Hematopoietic multipotent progenitor cell treated with erythropoietin and hydrocortisone succinate and interleukin-3 and kit ligand, for 4 days (in vitro differentiated cells): ENCODE results near the gene USP48.

Experiments
- DNase-seq: peaks from one replicate; pipeline ENCODE4 v3.0.0-alpha.2; 2015

Gene USP48

DNA sequence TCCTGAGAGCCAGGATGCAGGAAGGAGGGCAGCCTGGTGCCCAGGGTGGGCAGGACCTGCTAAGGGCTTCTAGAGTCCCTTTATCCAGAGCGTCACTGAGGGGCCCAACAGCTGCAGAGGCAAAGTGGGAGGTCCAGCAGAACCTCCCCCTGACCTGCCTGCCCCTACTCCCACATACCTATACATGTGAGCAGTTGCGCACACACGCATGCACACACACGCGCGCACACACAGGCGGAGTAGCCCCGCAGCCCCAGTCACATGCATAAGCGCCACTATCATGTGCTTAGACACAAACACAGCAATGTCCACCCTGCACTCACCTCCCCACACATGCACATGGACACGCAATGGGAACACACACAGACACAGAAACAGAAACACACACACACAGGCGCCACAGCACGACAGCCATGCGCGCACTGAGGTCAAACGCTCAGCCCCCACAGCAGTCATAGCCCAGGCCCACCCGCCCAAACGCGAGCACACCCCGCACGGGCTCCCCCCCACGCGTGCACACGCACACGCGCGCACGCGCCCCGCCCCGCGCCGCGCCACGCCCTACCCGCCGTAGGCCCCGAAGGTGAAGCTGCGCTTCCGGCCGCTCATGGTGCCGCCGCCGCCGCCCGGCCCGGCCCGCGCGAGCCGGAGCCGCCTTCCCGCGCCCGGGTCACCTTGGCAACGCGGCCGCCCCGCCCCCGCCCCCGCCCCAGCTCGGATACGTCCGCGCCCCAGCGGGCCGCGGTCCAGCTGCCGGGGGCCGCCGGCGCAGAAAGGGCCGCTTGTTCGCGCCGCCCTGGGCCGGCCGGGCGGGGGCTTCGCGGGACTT, 131.5 kb downstream of the USP48 start:
- DNase-seq, result peak; percentile 73

DNA sequence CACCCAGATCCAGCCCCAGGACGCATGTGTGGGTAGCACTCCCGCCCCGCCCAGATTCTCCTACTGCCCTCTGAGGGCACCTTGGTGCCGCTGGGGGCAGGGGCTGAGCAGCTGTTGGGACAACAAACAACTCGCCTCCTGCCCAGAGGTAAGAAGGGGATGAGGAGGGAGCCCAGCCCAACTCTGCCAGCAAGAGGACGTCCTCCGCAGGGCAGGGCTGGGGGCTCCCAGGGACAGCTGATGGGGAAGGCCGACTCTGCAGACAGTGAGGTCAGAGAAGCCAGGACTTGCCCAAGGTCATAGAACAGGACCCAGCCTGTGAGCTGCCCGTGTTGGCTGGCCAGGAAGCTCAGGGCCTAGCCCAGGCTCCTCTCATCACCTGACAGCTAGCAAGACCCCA, 132.5 kb downstream of the USP48 start:
- DNase-seq, result no peak

DNA sequence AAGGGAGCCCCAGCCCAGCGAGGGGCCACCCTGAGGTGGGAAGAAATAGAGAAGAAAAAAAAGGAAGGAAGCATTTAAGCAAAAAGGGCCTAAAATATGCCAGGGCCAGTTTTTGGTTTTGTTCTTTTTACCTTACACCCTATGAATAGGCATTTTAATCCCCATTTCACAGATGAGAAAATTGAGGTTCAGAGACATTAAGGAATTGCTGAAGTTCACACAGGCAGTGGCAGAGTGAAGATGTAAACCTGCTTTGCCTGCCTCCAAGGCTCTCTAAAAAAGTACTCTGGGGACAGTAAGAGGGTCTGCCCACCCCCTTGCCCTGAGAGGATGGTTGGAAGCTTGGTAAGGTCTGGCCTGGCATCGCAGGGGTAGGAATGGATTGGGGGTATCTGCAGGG, 133.6 kb downstream of the USP48 start:
- DNase-seq, result no peak

DNA sequence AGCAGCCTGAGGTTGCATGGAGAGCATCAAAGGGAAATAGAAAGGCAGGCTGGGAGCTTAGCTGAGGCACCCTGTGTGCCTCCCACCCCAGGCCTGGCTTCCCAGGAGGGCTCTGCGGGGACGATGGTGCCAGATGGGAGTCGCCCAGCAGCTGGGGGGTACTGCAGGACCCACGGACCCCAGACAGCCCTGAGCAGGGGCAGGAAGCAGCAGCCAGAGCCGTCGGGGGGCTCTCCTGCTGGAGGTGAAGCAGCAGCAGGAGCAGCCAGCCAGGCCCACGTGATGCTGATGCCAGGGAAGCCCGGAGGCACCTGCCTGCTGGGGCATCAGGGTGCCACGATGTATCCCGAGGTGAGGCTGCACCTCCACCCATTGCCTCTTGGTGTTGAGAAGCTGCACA, 134.2 kb downstream of the USP48 start:
- DNase-seq, result no peak

DNA sequence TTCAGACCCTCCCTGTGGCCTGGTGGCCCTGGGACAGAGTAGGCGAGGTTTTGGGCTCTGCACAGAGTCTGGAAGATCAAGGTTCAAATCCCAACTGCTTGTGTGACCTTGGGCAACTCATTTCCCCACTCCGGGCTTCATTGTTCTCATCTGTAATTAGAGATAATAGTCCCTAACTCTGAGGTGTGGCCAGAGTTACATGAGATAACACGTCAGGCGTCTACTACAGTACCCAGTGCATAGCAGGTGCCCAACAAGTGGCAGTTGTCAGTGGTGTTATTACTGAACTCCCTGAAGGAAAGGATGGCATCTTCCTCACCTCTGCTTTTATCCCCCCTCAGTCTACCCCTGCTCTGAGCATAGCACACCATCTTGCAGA, 134.6 kb downstream of the USP48 start:
- DNase-seq, result peak; percentile 64

DNA sequence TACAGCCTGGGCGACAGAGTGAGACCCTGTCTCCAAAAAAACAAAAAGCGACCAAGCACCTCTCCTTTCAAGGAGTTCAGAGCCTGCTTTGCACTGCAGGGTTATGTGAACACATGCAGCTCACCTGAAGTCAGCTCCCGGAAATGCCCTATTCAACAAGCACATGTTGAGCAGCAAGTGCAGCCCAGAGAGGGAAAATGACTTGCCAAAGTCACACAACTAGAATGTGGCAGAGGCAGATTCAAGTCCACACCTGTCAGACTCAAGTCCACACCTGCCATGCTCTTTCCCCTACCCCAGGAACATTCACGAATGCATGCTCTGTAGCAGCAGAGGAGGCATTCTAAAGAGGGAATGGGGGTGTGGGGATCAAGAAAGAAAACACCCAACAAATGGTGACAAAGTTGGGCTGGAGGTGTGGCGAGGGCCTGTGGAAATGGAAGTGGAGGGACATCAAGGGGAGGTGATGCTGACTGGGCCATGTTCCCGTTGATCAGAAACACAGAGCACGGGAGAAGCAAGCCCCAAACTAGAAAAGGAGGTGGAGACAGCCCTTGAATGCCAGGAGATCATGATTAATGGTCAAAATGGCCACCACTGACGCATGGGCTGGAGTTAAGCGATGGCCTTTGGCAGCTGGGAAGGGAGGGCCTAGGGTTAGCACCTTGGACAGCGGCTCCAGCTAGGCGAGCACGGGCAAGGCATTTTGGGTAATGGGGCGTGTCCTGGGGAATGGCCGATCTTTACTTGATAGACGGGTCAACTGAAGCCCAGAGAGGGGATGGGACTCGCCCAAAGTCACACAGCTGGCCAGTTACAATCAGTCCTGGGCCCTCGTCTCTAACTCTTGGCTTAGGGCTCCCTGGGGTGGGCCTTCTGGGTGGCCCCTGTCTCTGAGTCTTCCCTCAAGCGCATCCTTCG, 135.3 kb downstream of the USP48 start:
- DNase-seq, result peak; percentile 93

DNA sequence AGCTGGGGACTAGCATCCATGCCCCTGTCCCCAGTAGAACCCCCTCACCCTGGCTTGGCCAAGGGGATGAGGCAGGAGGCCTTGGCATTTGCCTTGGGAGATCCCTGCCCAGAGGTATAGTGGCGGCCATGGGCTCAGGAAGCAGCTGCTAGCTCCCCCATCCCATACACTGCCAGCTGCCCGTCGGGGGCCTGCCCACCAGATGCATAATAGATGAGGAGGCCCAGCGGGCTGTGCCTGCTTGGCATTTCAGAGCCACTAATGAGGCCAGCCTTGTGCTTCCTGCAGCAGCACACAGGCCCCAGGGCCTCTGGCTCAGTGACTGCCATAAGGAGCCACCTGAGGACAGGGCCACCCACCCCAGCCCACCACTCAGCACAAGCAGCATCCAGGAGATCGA, 137.4 kb downstream of the USP48 start:
- DNase-seq, result no peak

DNA sequence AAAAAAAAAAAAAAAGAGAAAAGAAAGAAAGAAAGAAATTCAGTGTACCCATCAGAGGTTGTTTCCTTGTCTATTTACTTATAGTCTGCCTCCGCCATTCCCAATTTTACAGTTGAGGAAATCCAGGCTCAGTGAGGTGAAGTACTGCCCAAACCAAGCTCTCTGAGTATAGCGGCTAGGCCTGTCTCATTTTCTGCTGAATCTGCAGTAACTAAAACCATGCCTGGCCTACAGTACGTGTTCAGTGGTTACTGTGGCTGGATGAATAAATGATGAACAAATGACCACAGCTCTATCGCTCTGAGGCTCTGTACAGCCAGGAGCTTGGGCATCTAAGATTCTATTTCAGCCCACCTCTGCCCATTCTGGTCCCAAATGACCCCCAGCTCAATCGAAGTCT, 138.0 kb downstream of the USP48 start:
- DNase-seq, result no peak

DNA sequence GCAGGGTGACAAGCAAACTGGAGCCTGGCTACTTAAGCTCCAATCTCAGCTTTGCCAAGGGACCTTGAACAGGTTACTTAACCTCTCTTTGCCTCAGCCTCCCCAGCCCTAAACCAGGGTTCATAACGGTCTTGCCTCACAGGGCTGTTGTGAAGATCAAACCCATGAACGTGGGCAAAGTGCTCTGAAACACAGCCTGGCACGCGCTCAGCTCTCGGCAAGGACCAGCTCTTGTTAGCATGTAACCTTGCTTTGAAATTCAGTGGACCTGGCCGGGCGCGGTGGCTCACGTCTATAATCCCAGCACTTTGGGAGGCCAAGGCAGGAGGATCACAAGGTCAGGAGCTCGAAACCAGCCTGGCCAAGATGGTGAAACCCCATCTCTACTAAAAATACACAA, 138.6 kb downstream of the USP48 start:
- DNase-seq, result no peak

DNA sequence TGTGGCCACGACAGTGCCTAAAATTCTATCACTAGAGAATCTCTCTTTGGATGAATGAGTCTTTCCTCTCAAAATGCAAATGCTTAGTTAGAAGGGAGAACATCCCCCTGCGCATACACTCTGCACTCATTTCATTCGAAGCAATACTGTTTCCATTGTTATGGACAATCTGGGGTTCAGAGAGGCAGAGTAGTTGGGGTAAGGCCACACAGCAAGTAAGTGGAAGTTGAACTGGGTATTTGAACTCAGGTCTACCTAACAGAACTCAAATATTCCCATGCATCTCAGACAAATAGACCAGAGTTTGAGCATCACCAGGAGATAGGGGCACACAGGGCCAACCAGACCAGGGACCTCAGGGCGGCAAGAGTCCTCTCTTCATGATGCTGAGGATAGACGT, 139.3 kb downstream of the USP48 start:
- DNase-seq, result no peak

DNA sequence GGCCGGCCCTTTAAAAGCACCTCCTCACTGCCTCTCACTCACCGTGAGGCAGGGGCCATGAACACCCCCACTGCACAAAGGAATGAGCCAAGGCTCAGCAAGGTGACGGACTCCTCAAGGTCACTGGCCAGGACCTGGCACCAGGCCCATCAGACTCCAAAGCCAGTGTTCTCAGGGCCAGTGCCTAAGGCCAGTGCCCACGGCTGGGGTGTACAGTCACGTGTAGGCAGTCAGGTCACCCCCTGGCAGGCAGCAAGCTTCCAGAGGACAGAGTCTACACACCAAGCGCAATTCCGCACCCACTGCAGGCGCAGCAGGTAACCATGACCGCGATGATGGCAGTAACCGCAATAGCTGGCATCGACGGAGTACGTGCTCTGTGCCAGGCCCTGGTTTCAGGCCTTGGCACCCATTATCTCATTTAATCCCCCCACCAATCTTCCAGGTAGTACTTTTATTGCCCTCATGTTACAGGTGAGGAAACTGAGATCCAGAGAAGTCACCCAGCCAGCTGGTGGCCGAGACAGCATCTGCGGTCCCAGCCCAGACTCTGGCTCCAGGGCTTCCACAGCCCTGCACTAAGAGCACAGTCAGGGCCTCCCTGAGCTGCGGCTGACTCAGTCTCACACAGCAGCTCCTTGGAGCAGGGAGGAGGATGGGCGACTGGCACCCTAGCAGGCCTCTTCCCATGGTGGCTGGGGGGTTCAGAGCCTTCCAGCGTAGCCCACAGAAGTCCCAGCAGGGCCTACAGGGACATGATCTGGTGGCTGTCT, 140.8 kb downstream of the USP48 start:
- no peak for DNase-seq

DNA sequence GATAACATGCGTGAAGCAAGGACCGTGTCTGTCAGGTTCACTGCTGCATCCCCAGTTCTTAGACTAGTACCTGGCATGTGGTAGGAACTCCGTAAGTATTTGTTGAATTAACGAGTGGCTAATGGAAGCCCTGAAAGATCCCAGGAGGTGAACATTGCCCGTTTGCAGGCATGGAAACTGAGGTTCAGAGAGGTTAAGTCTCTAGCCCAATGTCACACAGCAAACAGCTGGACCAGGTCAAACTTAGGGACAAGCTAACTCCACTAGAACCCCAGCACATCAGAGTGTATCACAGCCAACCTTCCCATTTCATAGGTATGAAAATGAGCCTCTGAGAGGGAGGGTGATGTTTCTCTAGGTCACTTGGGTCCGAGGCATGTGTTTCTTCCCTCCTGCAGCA, 141.4 kb downstream of the USP48 start:
- no peak for DNase-seq

DNA sequence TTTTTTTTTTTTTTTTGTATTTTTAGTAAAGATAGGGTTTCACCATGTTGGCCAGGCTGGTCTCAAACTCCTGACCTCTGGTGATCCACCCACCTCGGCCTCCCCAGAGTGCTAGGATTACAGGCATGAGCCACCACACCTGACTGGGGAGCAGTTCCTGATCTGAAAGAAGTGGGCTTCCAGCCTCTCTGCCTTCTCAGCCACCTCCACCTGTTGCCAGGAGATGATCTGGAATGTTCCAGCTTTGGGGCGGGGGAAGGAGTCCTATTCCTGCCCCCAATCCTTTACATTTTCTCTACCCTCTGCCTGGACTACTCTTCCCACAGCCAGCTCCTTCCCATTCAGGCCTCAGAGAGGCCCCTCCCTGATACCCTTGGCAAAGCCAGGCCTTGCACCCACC, 141.9 kb downstream of the USP48 start:
- no peak for DNase-seq

DNA sequence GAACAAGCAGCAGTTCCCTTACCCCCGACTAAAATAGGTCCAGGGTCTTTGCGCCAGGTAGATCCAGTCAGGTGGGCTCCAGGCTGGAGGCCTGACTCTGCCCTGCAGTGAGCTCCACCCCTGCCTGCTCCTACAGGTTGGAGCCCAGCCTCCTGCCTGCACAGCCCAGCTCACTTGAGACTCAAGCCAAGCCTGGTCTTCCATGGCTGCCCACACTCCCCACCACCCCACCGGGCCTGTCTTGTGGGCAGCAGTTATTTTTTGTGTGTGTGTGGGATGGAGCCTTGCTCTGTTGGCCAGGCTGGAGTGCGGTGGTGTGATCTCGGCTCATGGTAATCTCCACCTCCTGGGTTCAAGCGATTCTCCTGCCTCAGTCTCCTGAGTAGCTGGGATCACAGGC, 142.3 kb downstream of the USP48 start:
- no peak for DNase-seq

DNA sequence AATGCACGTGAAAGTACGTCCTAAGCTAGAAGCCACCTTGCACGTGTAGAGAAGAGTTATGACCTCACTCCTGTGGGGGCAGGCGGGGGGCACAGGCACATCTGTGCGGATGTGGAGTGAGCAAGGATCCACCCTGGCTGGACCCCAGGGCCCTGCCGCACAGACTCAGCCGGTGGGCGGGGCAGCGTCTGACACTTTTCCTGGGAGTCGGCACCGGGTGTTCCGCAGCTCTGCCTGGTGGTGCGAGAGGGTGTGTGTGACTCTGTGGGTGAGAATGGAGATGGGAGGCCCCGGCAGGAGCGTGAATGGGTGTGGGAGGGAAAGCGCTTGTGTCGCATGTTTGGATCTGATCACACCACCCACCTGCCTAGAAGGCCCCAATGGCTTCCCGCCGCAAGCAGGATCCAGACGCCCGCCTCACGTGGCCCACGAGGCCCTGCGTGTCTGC, 143.3 kb downstream of the USP48 start:
- DNase-seq, result no peak

DNA sequence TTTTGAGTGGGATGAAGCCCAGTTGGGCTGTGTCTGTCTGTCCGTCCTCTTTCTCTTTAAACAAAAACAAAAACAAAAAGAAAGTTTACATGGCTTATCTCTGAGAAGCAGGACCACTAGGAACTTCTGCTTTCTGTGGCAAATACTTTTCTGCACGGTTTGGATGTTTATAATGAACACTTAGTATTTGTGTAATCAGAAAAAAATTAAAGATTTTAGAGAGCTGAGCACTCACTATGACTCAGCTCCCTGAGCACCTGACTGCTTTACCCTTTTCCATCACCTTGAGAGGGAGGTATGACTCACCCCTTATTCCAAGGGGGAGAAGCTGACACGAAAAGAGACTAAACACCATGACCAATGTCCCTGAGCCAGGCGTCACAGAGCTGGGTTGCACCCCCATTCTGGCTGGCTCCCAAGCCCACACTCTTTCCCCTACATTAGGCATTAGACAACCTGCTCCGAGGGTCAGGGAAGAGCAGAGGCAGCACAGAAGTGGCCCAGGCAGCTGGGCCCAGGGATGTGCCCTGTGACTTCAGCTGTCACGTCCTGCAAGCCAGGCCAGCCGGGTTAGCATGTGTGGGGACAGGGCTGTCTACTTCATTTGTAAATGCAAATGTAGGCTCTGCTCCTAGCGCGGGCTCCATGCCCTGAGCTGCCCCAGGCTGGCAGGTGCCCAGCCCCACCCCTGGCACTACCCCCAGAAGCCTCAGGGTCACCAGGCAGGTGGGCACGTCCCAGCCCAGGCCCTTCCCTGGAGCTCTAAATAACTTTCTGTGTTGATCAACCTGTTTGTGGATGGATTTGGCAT, 144.2 kb downstream of the USP48 start:
- peak; percentile 84 for DNase-seq

DNA sequence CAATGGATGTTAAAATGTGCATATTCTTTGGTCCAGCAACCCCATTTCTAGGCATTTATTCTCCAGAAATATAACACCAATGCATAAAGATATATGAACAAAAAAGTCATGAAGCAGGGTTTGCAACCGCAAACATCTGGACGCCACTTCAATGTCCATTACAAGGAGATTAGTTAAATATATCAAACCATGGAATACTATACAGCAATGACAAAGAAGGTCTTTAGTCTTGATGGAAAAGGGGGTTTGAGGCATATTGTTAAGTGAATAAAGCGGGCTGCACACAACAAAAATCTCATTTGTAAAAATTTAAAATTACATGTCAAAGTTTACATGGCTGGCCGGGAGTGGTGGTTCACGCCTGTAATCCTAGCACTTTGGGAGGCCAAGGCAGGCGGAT, 145.4 kb downstream of the USP48 start:
- DNase-seq, result no peak

DNA sequence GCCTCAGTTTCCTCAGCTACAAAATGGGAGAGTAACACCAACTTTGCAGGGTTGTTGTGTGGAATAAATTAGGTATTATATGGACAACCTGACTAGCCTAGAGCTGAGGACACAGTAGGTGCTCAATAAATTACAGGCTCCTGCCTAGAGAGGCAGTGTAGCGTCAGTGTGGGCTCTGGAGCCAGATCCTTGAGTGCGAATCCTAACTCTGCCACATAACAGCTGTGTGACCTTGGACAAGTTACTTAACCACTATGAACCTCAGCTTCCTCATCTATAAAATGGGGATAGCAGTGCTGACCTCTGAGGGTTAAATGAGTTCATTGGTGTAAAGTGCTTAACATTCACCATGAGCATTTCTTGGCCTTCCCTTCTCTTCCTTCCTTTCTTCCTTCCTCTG, 146.9 kb downstream of the USP48 start:
- DNase-seq, result no peak

DNA sequence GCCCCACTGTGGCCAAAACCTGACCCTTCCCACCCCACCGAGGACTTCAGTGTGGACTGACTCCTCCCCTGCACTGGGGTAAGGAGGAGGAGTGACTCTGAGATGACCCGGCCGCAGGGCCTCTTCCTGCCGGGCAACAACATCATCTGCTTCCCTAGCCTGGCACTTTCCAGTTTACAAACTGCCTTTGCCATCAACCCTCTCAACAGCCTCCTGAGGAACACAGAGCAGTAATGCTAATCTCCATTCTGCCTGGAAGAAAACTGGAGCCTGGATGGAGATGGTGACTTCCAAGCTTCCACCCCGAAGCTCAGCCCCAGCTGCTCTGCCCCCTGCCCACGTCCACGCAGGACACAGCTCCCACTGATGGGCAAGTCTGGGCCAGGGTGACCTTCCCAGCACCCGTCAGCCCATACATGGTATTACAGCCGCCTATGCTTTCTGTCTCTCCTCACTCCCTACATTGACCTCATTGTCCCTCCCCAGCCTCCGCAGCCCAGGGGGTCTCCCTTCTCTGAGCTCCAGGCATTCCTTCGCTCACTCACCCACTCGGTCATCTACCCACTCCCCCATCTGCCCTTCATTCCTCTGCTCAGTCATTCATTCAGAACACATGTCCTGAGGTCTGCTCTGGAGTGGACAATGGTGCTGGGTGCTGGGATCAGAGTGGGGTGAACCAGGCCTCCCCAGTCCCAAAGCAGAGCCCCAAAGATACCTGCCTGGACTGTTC, 148.0 kb downstream of the USP48 start:
- no peak for DNase-seq

DNA sequence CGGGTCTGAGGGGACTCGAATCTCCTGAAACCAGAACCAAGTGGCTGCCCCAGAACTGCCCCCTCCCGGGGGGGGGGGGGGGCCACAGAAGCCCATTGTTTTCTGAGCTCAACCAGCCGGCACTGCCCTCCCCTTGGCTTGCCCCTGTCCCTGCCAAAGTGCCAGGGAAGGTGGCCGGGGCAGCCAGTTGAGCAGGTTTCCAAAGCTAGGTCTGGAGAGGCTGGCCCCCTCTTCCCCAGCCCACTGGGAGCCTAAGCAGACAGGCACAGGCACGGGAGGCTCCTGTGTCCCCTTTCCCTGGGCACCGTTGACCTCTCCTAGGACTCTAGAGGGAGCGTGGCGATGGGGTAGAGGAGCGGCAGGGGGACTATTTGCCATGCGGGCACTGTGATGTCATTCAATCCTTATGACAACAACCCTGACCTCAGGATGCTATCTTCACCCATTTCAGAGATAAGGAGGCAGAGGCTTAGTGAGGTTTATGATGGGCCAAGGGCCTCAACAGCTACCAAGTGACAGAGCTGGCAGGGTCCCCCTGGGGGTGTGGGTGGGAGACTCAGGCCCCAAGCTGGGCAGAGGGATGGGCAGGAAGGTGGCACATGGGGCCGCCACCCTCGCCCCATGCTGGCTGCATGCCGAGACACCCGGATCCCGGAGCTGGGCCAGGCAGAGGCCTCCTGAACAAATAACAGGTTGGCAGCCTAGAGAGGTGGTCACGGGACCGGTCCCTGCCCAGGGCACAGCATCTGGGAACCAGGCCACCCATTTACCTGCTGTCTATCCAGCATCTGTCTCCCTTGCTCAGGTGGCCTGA, 148.8 kb downstream of the USP48 start:
- no peak for DNase-seq
